SK-N-SH (cell line): ENCODE results near the gene MINDY4.

Experiments
- MXI1 ChIP-seq: IDR thresholded peaks from 2 replicates; pipeline ENCODE4 v1.6.1; 2012; ENCODE audit warnings: mild to moderate bottlenecking, low read depth, low read length, improper control_type of control experiment
- NRF1 ChIP-seq: IDR thresholded peaks from 2 replicates; pipeline ENCODE4 v1.6.1; 2012; ENCODE audit warnings: low read depth, mild to moderate bottlenecking, low read length
- RAD21 ChIP-seq: IDR thresholded peaks from 2 replicates; pipeline ENCODE4 v1.6.1; 2012; ENCODE audit warnings: mild to moderate bottlenecking, low read length
- TAF1 ChIP-seq: IDR thresholded peaks from 2 replicates; pipeline ENCODE4 v1.6.1; 2012; ENCODE audit warnings: low read depth, mild to moderate bottlenecking, low read length, moderate library complexity, borderline replicate concordance
- TF ChIP-seq, protein P1 (sequence below): fragments of 200-600 bp; sonication (generic); IDR thresholded peaks from 2 replicates; pipeline ENCODE4 v1.6.1; 2017; ENCODE audit warnings: antibody characterized with exemption, mild to moderate bottlenecking, moderate library complexity

DNA sequence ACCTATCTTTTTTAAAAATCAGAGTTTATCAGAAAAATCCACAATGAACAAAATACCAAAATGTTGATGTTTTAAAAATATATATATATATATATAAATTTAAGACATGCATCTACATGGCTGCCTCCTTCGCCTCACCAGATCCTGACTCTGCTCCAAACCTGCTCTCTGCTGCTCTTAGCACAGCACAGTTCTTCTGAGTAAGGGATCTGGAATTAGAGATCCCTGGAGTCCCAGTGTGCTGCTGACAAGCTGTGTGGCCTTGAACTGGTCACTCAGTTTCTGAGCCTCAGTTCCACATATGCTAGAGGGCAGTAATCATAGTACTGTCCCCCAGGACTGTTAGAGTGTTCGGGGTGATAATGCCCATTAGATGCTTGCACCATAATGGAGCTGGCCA lies 87.4 kb downstream of the MINDY4 start:
- TF ChIP-seq, protein P1, sequence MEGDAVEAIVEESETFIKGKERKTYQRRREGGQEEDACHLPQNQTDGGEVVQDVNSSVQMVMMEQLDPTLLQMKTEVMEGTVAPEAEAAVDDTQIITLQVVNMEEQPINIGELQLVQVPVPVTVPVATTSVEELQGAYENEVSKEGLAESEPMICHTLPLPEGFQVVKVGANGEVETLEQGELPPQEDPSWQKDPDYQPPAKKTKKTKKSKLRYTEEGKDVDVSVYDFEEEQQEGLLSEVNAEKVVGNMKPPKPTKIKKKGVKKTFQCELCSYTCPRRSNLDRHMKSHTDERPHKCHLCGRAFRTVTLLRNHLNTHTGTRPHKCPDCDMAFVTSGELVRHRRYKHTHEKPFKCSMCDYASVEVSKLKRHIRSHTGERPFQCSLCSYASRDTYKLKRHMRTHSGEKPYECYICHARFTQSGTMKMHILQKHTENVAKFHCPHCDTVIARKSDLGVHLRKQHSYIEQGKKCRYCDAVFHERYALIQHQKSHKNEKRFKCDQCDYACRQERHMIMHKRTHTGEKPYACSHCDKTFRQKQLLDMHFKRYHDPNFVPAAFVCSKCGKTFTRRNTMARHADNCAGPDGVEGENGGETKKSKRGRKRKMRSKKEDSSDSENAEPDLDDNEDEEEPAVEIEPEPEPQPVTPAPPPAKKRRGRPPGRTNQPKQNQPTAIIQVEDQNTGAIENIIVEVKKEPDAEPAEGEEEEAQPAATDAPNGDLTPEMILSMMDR = no peak
- TF ChIP-seq MXI1 = no peak
- no peak for TF ChIP-seq RAD21
- TF ChIP-seq NRF1 = no peak
- TF ChIP-seq TAF1 = no peak
